Measurements from ENCODE around the gene FBXO34. TPM values are rescaled to one million over a fixed set of nuclear protein-coding genes. Genes with fewer than 3 reads are reported as not detected.
"Not testable (repeated sequence)": the region's sequence is repeated elsewhere in the genome, so short reads cannot be mapped to it uniquely, and the experiment has no call there.

FBXO34 gene
- total RNA-seq, 1 donor from 2014 or later: 20.4 TPM

GRCh38 chr14:55306938-55307589 is 35.8 kb downstream of the FBXO34 start:
- ATAC-seq (ENCODE audit: low read depth) (no peak), DNase-seq (no peak)
- Mint-ChIP-seq H3K27ac (no peak overlapping the region), H3K27me3 (no peaks in the 10 kb centered on the region), H3K9me3 (peaks cover 17% of the 10 kb centered on the region), H3K4me3 (no peak overlapping the region), H3K36me3 (ENCODE audit: low read depth) (peaks cover 17% of the 10 kb centered on the region), H3K4me1 (peaks cover 28% of the 10 kb centered on the region)
- intact Hi-C loops (cut with micrococcal nuclease): no loop called here
- CTCF ChIA-PET: no interaction called here
- no peak for TF ChIP-seq CTCF (IDR thresholded peaks at IDR 0.05)
- POLR2A ChIA-PET: interaction anchor here (0.6 kb wide), 1 partner anchor 285 kb away, joined by 4 read pairs; no protein-coding TSS in a partner anchor

DNA sequence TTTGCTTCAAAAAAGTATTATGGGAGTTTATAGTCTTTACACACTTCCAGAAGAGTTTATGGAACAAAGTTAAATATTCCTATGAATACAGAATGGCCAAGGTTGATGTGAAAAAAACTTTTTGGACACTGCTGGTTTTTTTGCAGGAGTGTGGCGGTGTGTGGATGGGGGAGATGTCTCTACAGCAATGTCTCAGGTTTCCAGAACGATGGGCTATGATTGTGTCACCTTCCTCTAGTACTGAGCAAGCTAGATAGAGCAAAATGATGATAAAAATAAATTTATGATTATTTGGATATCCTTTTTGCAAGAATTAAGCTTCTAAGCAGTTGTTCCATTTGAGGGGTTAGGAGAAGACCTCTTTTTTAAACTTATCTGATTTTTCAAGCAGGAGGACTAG is 37.9 kb downstream of the FBXO34 start:
- H3K36me3 Mint-ChIP-seq (ENCODE audit: low read depth): peaks cover 31% of the 10 kb centered on the region
- no peak for TF ChIP-seq CTCF (IDR thresholded peaks at IDR 0.05)
- peaks cover 11% of the 10 kb centered on the region for H3K4me1 Mint-ChIP-seq
- CTCF ChIA-PET: interaction anchor here (0.5 kb wide), 1 partner anchor 1974 kb away, joined by 3 read pairs; no protein-coding TSS in a partner anchor
- H3K27me3 Mint-ChIP-seq: no peaks in the 10 kb centered on the region
- no peak overlapping the region for H3K4me3 Mint-ChIP-seq
- POLR2A ChIA-PET: no interaction called here
- intact Hi-C loops (cut with micrococcal nuclease): no loop called here
- no peak overlapping the region for H3K27ac Mint-ChIP-seq
- H3K9me3 Mint-ChIP-seq: peaks cover 29% of the 10 kb centered on the region
- ATAC-seq (ENCODE audit: low read depth) (no peak), DNase-seq (no peak)

DNA sequence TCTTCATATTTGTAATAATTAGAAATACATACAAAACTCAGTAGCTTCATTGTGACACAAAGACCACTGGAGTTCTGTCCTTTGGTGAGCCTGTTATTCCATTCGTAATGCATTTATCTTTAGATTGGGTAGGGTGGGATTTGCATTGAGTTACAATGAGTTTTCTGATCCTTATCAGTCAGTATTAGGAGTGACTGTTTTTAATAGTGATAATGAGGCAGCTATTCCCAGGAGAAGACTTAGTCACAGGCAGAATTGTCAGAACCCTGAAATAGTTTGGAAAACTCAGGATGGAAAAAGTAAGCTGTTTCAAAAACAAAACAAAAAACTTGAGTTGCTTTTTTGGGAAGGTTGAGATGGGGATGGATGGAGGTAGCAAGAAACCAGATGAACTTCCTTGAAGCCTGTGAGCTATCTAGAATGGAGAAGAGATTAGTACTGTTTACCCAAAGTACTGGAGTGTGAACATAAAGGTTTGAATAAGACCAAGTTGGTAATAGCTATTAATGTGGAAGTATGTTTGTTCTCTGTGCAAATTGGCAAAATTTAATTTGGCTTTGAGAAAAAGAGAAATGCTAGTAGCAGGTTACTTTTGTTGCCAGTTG is 38.6 kb downstream of the FBXO34 start:
- Mint-ChIP-seq H3K27ac (no peak overlapping the region), H3K36me3 (ENCODE audit: low read depth) (peaks cover 33% of the 10 kb centered on the region), H3K27me3 (no peaks in the 10 kb centered on the region), H3K4me3 (no peak overlapping the region), H3K9me3 (peaks cover 29% of the 10 kb centered on the region), H3K4me1 (peaks cover 9% of the 10 kb centered on the region)
- no peak for TF ChIP-seq CTCF (IDR thresholded peaks at IDR 0.05)
- ATAC-seq (ENCODE audit: low read depth) (no peak), DNase-seq (no peak)
- POLR2A ChIA-PET: no interaction called here
- CTCF ChIA-PET: interaction anchor here (1.3 kb wide), 1 partner anchor 45 kb away, joined by 3 read pairs; no protein-coding TSS in a partner anchor
- intact Hi-C loops (cut with micrococcal nuclease): no loop called here

DNA sequence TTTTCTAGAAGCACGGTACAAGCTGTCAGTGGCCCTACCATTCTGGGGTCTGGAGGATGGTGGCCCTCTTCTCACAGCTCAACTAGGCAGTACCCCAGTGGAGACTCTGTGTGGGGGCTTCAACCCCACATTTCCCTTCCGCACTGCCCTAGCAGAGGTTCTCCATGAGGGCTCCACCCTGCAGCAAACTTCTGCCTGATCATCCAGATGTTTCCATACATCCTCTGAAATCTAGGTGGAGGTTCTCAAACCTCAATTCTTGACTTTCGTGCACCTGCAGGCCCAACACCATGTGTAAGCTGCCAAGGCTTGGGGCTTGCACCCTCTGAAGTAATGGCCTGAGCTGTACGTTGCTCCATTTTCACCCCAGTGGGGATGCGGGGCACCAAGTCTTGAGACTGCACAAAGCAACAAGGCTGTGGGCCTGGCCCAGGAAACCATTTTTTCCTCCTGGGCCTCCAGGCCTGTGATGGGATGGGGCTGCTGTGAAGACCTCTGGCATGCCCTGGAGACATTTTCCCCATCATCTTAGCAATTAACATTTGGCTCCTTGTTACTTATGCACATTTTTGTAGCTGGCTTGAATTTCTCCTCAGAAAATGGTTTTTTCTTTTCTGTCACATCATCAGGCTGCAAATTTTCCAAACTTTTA is 41.3 kb downstream of the FBXO34 start:
- H3K9me3 Mint-ChIP-seq: peaks cover 35% of the 10 kb centered on the region
- H3K36me3 Mint-ChIP-seq (ENCODE audit: low read depth): peaks cover 47% of the 10 kb centered on the region
- H3K27me3 Mint-ChIP-seq; H3K27ac Mint-ChIP-seq; H3K4me3 Mint-ChIP-seq; intact Hi-C loops (cut with micrococcal nuclease); DNase-seq; ATAC-seq (ENCODE audit: low read depth); POLR2A ChIA-PET; H3K4me1 Mint-ChIP-seq; CTCF ChIA-PET: not testable (repeated sequence)

- POLR2A ChIA-PET: no interaction called here
- intact Hi-C loops (cut with micrococcal nuclease): no loop called here
- DNase-seq (no peak), ATAC-seq (ENCODE audit: low read depth) (no peak)
- H3K9me3 Mint-ChIP-seq: peaks cover 35% of the 10 kb centered on the region
- no peak for TF ChIP-seq CTCF (IDR thresholded peaks at IDR 0.05)
- peaks cover 50% of the 10 kb centered on the region for H3K36me3 Mint-ChIP-seq (ENCODE audit: low read depth)
- no peaks in the 10 kb centered on the region for H3K27me3 Mint-ChIP-seq
- CTCF ChIA-PET: no interaction called here
- H3K27ac Mint-ChIP-seq: no peak overlapping the region
- no peak overlapping the region for H3K4me3 Mint-ChIP-seq
- H3K4me1 Mint-ChIP-seq: peaks cover 3% of the 10 kb centered on the region
Observed at GRCh38 chr14:55313480-55313879, 42.3 kb downstream of the FBXO34 start.
